Measurements from ENCODE around the gene PRPF19. TPM values are rescaled to one million over a fixed set of nuclear protein-coding genes. Genes with fewer than 3 reads are reported as not detected.
"Not testable (repeated sequence)": the region's sequence is repeated elsewhere in the genome, so short reads cannot be mapped to it uniquely, and the experiment has no call there.

Gene PRPF19
- total RNA-seq, 2 donors from 2014 or later, result 47.6 to 50.9 TPM

GRCh38 chr11:60913793-60914632 is 7.6 kb upstream of the PRPF19 start, which contains the start of gene TMEM109:
Gene TMEM109, plus strand, starts transcription at chr11:60914158. Its CDS starts 5,536 bp downstream, at chr11:60919694.
- intact Hi-C loops (cut with DNase I), result no loop called here
- peak; percentile 95 for DNase-seq (ENCODE audit: low spot score)

GRCh38 chr11:60912851-60913528 is 6.6 kb upstream of the PRPF19 start:
- DNase-seq (ENCODE audit: low spot score), result no peak
- intact Hi-C loops (cut with DNase I), result no loop called here

- intact Hi-C loops (cut with DNase I), result no loop called here
Observed at GRCh38 chr11:60912223-60912850, 6.0 kb upstream of the PRPF19 start.

GRCh38 chr11:60910711-60911380 is 4.5 kb upstream of the PRPF19 start:
- no peak for DNase-seq (ENCODE audit: low spot score)
- intact Hi-C loops (cut with DNase I), result no loop called here

More at GRCh38 chr11:60912223-60912850, 6.0 kb upstream of the PRPF19 start:
- no peak for DNase-seq (ENCODE audit: low spot score)

- intact Hi-C loops (cut with DNase I), result no loop called here
- DNase-seq (ENCODE audit: low spot score), result no peak
Observed at GRCh38 chr11:60910281-60910687, 3.9 kb upstream of the PRPF19 start.

GRCh38 chr11:60909680-60910280 is 3.4 kb upstream of the PRPF19 start:
- intact Hi-C loops (cut with DNase I); DNase-seq (ENCODE audit: low spot score): not testable (repeated sequence)

- DNase-seq (ENCODE audit: low spot score), result no peak
- intact Hi-C loops (cut with DNase I), result no loop called here
Observed at GRCh38 chr11:60908803-60909202, 2.4 kb upstream of the PRPF19 start.

GRCh38 chr11:60905551-60906113 is 753 bp downstream of the PRPF19 start:
- DNase-seq (ENCODE audit: low spot score), result no peak
- intact Hi-C loops (cut with DNase I), result no loop called here

- intact Hi-C loops (cut with DNase I), result no loop called here
- no peak for DNase-seq (ENCODE audit: low spot score)
Observed at GRCh38 chr11:60905047-60905446, 1.3 kb downstream of the PRPF19 start.

GRCh38 chr11:60902625-60903024 is 3.8 kb downstream of the PRPF19 start:
- intact Hi-C loops (cut with DNase I), result no loop called here
- no peak for DNase-seq (ENCODE audit: low spot score)

- DNase-seq (ENCODE audit: low spot score), result no peak
- intact Hi-C loops (cut with DNase I), result no loop called here
Observed at GRCh38 chr11:60900673-60901404, 5.5 kb downstream of the PRPF19 start.

GRCh38 chr11:60899977-60900376 is 6.4 kb downstream of the PRPF19 start:
- no peak for DNase-seq (ENCODE audit: low spot score)
- intact Hi-C loops (cut with DNase I), result loop anchor here (5.0 kb wide), 2 partner anchors 63 to 68 kb away; no protein-coding TSS in a partner anchor

GRCh38 chr11:60899046-60899936 is 7.1 kb downstream of the PRPF19 start:
- DNase-seq (ENCODE audit: low spot score), result no peak
- intact Hi-C loops (cut with DNase I), result loop anchor here (5.0 kb wide), 2 partner anchors 62 to 67 kb away; no protein-coding TSS in a partner anchor

- DNase-seq (ENCODE audit: low spot score), result no peak
- intact Hi-C loops (cut with DNase I), result loop anchor here (5.0 kb wide), 2 partner anchors 60 to 65 kb away; no protein-coding TSS in a partner anchor
Observed at GRCh38 chr11:60897496-60897895, 8.9 kb downstream of the PRPF19 start.

- DNase-seq (ENCODE audit: low spot score), result no peak
- intact Hi-C loops (cut with DNase I), result loop anchor here (5.0 kb wide), 2 partner anchors 58 to 63 kb away; no protein-coding TSS in a partner anchor
Observed at GRCh38 chr11:60895687-60896086, 10.7 kb downstream of the PRPF19 start.

- intact Hi-C loops (cut with DNase I), result no loop called here
Observed at GRCh38 chr11:60891103-60891741, 15.2 kb downstream of the PRPF19 start.

More at GRCh38 chr11:60891103-60891741, 15.2 kb downstream of the PRPF19 start:
- DNase-seq (ENCODE audit: low spot score), result no peak
